Chondrocyte (in vitro differentiated cells): ENCODE results near the gene INAFM1. TPM values are rescaled to one million over a fixed set of nuclear protein-coding genes. Genes with fewer than 3 reads are reported as not detected.

Source experiments
- DNase-seq: peaks from one replicate; pipeline ENCODE4 v3.0.0; 2021; ENCODE audit warnings: mixed read lengths, low spot score
- H3K27ac Mint-ChIP-seq: one replicate; pipeline ENCODE4 v1.8.0; 2021; ENCODE audit warnings: mild to moderate bottlenecking, moderate library complexity, mixed read lengths; ENCODE audit not compliant: unreplicated experiment
- H3K27me3 Mint-ChIP-seq: 2 replicates; pipeline ENCODE4 v1.8.0; 2021; ENCODE audit warnings: low read depth, mixed read lengths
- H3K36me3 Mint-ChIP-seq: 2 replicates; pipeline ENCODE4 v1.8.0; 2021; ENCODE audit warnings: low read depth, mixed read lengths
- H3K4me1 Mint-ChIP-seq: 2 replicates; pipeline ENCODE4 v1.8.0; 2021; ENCODE audit warnings: low read depth, mild to moderate bottlenecking, mixed read lengths
- H3K4me3 Mint-ChIP-seq: one replicate; pipeline ENCODE4 v1.8.0; 2021; ENCODE audit warnings: mild to moderate bottlenecking, moderate library complexity, mixed read lengths; ENCODE audit not compliant: unreplicated experiment
- H3K9me3 Mint-ChIP-seq: 2 replicates; pipeline ENCODE4 v1.8.0; 2021; ENCODE audit warnings: low read depth, mixed read lengths
- total RNA-seq: library from RNA; stranded (reverse); gene quantifications from 3 replicates; pipeline ENCODE4 v1.2.1, GENCODE V29; 2021
- TF ChIP-seq, protein P1 (sequence below): fragments of 200-600 bp; sonication (generic); IDR thresholded peaks from 2 replicates; pipeline ENCODE4 v1.5.0; 2021; ENCODE audit warnings: antibody characterized with exemption, mild to moderate bottlenecking, moderate library complexity

Gene INAFM1
- total RNA-seq, 1 donor from 2014 or later = 28.8 TPM

DNA sequence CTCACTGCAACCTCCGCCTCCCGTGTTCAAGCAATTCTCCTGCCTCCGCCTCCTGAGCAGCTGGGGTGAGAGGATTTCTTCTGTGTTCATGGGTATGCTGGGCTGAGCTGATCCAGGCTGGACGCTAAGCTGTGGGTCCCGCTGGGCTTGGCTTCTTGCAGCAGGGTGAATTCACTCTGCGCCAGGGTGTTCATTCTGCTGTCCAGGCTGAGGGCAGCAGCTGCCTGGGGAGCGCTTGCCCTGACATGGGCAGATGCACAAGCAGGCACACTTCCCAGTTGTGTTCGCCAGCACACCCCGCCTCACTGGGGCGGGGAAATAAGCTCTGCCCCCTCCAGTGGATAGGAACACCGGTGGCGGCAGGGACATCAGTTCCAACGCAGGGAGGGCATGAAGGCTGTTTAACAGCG is 7.3 kb upstream of the INAFM1 start:
- Mint-ChIP-seq H3K27me3 (no peaks in the 10 kb centered on the region), H3K4me1 (peaks cover 6% of the 10 kb centered on the region), H3K36me3 (peaks cover 39% of the 10 kb centered on the region), H3K27ac (no peak overlapping the region), H3K4me3 (no peak overlapping the region), H3K9me3 (no peaks in the 10 kb centered on the region)
- TF ChIP-seq, protein P1, sequence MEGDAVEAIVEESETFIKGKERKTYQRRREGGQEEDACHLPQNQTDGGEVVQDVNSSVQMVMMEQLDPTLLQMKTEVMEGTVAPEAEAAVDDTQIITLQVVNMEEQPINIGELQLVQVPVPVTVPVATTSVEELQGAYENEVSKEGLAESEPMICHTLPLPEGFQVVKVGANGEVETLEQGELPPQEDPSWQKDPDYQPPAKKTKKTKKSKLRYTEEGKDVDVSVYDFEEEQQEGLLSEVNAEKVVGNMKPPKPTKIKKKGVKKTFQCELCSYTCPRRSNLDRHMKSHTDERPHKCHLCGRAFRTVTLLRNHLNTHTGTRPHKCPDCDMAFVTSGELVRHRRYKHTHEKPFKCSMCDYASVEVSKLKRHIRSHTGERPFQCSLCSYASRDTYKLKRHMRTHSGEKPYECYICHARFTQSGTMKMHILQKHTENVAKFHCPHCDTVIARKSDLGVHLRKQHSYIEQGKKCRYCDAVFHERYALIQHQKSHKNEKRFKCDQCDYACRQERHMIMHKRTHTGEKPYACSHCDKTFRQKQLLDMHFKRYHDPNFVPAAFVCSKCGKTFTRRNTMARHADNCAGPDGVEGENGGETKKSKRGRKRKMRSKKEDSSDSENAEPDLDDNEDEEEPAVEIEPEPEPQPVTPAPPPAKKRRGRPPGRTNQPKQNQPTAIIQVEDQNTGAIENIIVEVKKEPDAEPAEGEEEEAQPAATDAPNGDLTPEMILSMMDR = no peak
- DNase-seq = no peak

GRCh38 chr19:47268028-47268427 is 6.7 kb upstream of the INAFM1 start:
- Mint-ChIP-seq H3K27ac (no peak overlapping the region), H3K36me3 (peaks cover 36% of the 10 kb centered on the region), H3K4me1 (peaks cover 13% of the 10 kb centered on the region), H3K27me3 (no peaks in the 10 kb centered on the region), H3K4me3 (no peak overlapping the region), H3K9me3 (no peaks in the 10 kb centered on the region)
- TF ChIP-seq, protein P1 = no peak
- no peak for DNase-seq

DNA sequence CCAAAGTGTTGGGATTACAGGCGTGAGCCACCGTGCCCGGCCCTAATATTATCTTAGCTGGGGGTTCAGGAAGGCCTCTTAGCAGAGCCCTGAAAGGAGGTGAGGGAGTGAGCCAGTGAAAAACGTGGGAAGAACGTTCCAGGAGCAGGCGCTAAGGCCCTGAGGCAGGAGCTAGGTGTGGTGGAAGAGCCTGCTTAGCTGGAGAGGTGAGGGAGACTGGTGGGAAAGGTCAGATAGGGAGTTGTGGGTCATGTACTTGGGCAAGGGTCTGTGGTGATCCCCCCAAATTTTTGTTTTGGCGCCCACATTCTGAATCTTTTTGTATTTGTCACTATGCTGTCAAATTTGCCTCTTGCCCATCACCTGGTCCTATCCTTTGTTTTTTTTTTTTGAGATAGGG is 5.1 kb upstream of the INAFM1 start:
- no peaks in the 10 kb centered on the region for H3K9me3 Mint-ChIP-seq
- no peak overlapping the region for H3K4me3 Mint-ChIP-seq
- no peaks in the 10 kb centered on the region for H3K27me3 Mint-ChIP-seq
- DNase-seq = no peak
- TF ChIP-seq, protein P1 = no peak
- peaks cover 18% of the 10 kb centered on the region for H3K4me1 Mint-ChIP-seq
- H3K36me3 Mint-ChIP-seq = peaks cover 32% of the 10 kb centered on the region
- no peak overlapping the region for H3K27ac Mint-ChIP-seq

DNA sequence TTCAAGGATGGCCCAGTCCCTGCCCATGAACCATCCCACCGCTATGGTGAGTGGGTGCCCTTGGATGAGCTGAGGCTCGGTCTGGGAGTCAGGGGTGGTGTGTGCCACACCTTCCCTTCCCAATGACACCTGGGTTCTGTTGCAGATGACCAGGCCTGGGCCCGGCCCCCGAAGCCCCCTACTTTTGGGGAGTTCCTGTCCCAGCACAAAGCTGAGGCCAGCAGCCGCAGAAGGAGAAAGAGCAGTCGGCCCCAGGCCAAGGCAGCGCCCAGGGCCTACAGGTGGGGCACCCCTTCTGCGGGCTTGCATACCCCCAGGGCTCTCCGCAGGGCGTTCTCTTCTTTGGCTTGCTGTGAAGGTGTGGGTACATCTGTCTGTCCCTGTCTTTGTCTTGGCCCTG is 4.3 kb upstream of the INAFM1 start:
- Mint-ChIP-seq H3K9me3 (no peaks in the 10 kb centered on the region), H3K36me3 (peaks cover 30% of the 10 kb centered on the region), H3K27ac (no peak overlapping the region), H3K27me3 (no peaks in the 10 kb centered on the region), H3K4me1 (peaks cover 21% of the 10 kb centered on the region), H3K4me3 (no peak overlapping the region)
- no peak for DNase-seq
- TF ChIP-seq, protein P1 = no peak

GRCh38 chr19:47271949-47272348 is 2.7 kb upstream of the INAFM1 start:
- H3K9me3 Mint-ChIP-seq = no peaks in the 10 kb centered on the region
- H3K36me3 Mint-ChIP-seq = peaks cover 24% of the 10 kb centered on the region
- TF ChIP-seq, protein P1 = no peak
- peaks cover 32% of the 10 kb centered on the region for H3K4me1 Mint-ChIP-seq
- no peak overlapping the region for H3K4me3 Mint-ChIP-seq
- peak overlapping the region; percentile 92 for H3K27ac Mint-ChIP-seq
- no peaks in the 10 kb centered on the region for H3K27me3 Mint-ChIP-seq
- no peak for DNase-seq
